GM21825 (cell line): ENCODE data around the gene FCN2.
A peak's percentile ranks its signal among the peaks of the same experiment; 100 is the strongest.

Experiments used
- ATAC-seq: cut with Tn5 transposase; IDR thresholded peaks from one replicate; pipeline ENCODE4 v1.9.1; 2021; ENCODE audit warnings: mild to moderate bottlenecking, moderate library complexity; ENCODE audit not compliant: unreplicated experiment

FCN2 gene

GRCh38 chr9:134929193-134930158, 48.9 kb downstream of the FCN2 start:
- ATAC-seq = no peak

- peak; percentile 59 for ATAC-seq
Measured at GRCh38 chr9:134930398-134930797, 49.8 kb downstream of the FCN2 start.

GRCh38 chr9:134932171-134932570, 51.6 kb downstream of the FCN2 start:
- no peak for ATAC-seq

GRCh38 chr9:134932606-134933005, 52.0 kb downstream of the FCN2 start:
- no peak for ATAC-seq

GRCh38 chr9:134933076-134933659, 52.6 kb downstream of the FCN2 start:
- no peak for ATAC-seq

- ATAC-seq = no peak
Measured at GRCh38 chr9:134935056-134935640, 54.5 kb downstream of the FCN2 start.

- no peak for ATAC-seq
Measured at GRCh38 chr9:134935701-134936345, 55.2 kb downstream of the FCN2 start.

- no peak for ATAC-seq
Measured at GRCh38 chr9:134936346-134937163, 55.9 kb downstream of the FCN2 start.
